ENCODE results near the gene SEPTIN7. TPM values are rescaled to one million over a fixed set of nuclear protein-coding genes. Genes with fewer than 3 reads are reported as not detected.

Gene SEPTIN7
- total and polyA plus RNA-seq, 4 donors = 101 to 296 (median 132) TPM

GRCh38 chr7:35792472-35792871 is 8.4 kb upstream of the SEPTIN7 start:
- no peak for TF ChIP-seq CTCF (IDR thresholded peaks at IDR 0.05; ENCODE audit: control extremely low read depth, extremely low read depth)
- WGBS, 2 donors = 51 to 75% methylated on average over 1 of the region's 1 CpG
- H3K27ac ChIP-seq (ENCODE audit: low read depth in 1 of 2, low read length in 1 of 2) = peak overlapping the region in 1 of 2 donors; percentile 40

DNA sequence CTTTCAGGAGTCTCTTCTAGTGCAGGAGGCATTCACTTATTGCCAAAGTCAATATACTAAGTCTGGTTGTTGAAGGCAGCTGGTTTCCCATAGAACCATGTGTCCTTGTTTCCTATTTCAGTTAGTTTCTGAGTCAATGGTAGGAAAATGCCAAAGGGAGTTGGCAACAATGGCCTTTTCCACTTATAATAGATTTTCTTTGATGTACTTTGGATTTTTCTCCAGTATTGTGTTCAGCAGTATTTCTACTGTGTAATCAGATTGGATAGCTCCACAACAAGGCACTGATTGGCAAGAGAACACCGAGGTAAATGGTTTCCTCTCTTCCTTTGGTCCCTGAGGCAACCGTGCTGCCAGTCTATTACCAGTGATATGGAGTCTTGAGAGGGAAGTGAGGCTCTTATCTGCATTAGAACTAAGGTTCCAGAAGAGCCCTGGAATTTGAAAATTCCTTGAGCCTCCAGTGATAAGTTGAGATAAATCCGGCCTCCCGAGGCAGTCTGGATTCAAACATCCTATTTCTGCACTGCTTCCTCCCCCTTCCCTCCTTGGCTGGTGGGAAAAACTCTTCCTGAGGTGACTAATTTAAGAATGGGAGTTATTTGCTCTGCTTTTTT is 7.9 kb upstream of the SEPTIN7 start:
- DNase-seq (peak in 2 of 3 donors; percentile 8 to 21), ATAC-seq (ENCODE audit: insufficient read depth, low FRiP score) (no peak)
- no peaks in the 10 kb centered on the region for H3K36me3 ChIP-seq (ENCODE audit: control insufficient read depth in 4 of 4, insufficient read depth in 4 of 4, low read length in 4 of 4)
- H3K4me3 ChIP-seq = no peak overlapping the region
- H3K27me3 ChIP-seq (ENCODE audit: control insufficient read depth in 3 of 3, insufficient read depth in 3 of 3, low read length in 2 of 3) = no peaks in the 10 kb centered on the region
- H3K4me1 ChIP-seq (ENCODE audit: control insufficient read depth in 5 of 5, insufficient read depth in 5 of 5, low read length in 5 of 5) = peaks cover 0 to 6% (median 0%) of the 10 kb centered on the region in 5 donors
- TF ChIP-seq CTCF (IDR thresholded peaks at IDR 0.05; ENCODE audit: control extremely low read depth, extremely low read depth) = no peak
- 40 to 74% methylated on average over 4 of the region's 4 CpGs for WGBS, 2 donors
- H3K9me3 ChIP-seq (ENCODE audit: control insufficient read depth in 4 of 4, insufficient read depth in 3 of 4, low read length in 3 of 4) = no peaks in the 10 kb centered on the region
- no peak overlapping the region for H3K27ac ChIP-seq (ENCODE audit: low read depth in 1 of 2, low read length in 1 of 2)
- H3K9ac ChIP-seq (ENCODE audit: insufficient read depth in 1 of 2, low read length in 2 of 2) = no peak overlapping the region

More at GRCh38 chr7:35792472-35792871, 8.4 kb upstream of the SEPTIN7 start:
- Histone ChIP-seq H3K9me3 (ENCODE audit: control insufficient read depth in 4 of 4, insufficient read depth in 3 of 4, low read length in 3 of 4) (no peaks in the 10 kb centered on the region), H3K9ac (ENCODE audit: insufficient read depth in 1 of 2, low read length in 2 of 2) (no peak overlapping the region), H3K4me3 (no peak overlapping the region), H3K36me3 (ENCODE audit: control insufficient read depth in 4 of 4, insufficient read depth in 4 of 4, low read length in 4 of 4) (no peaks in the 10 kb centered on the region), H3K4me1 (ENCODE audit: control insufficient read depth in 5 of 5, insufficient read depth in 5 of 5, low read length in 5 of 5) (peaks cover 0 to 6% (median 0%) of the 10 kb centered on the region in 5 donors), H3K27me3 (ENCODE audit: control insufficient read depth in 3 of 3, insufficient read depth in 3 of 3, low read length in 2 of 3) (no peaks in the 10 kb centered on the region)
- DNase-seq (no peak), ATAC-seq (ENCODE audit: insufficient read depth, low FRiP score) (no peak)

- Histone ChIP-seq H3K4me1 (ENCODE audit: control insufficient read depth in 5 of 5, insufficient read depth in 5 of 5, low read length in 5 of 5) (peaks cover 0 to 7% (median 6%) of the 10 kb centered on the region in 5 donors), H3K36me3 (ENCODE audit: control insufficient read depth in 4 of 4, insufficient read depth in 4 of 4, low read length in 4 of 4) (peaks cover 0 to 4% (median 0%) of the 10 kb centered on the region in 4 donors), H3K27ac (ENCODE audit: low read depth in 1 of 2, low read length in 1 of 2) (no peak overlapping the region), H3K9ac (ENCODE audit: insufficient read depth in 1 of 2, low read length in 2 of 2) (no peak overlapping the region), H3K4me3 (no peak overlapping the region), H3K9me3 (ENCODE audit: control insufficient read depth in 4 of 4, insufficient read depth in 3 of 4, low read length in 3 of 4) (no peaks in the 10 kb centered on the region), H3K27me3 (ENCODE audit: control insufficient read depth in 3 of 3, insufficient read depth in 3 of 3, low read length in 2 of 3) (no peaks in the 10 kb centered on the region)
- ATAC-seq (ENCODE audit: insufficient read depth, low FRiP score) (no peak), DNase-seq (no peak)
- WGBS, 2 donors = 74 to 90% methylated on average over 5 of the region's 5 CpGs
- no peak for TF ChIP-seq CTCF (IDR thresholded peaks at IDR 0.05; ENCODE audit: control extremely low read depth, extremely low read depth)
Measured at GRCh38 chr7:35797311-35797710, 3.5 kb upstream of the SEPTIN7 start.
